Endometrium (tissue), 2 donors: Measurements from ENCODE around the gene CLDN17.

Experiments
- FAIRE-seq: peaks from 2 replicates; lab custom pipeline; 2012; peaks lifted over from hg19 to GRCh38; lab: Jason Lieb, UNC
- donor health status: control.
- donor health status: control.

CLDN17 gene

GRCh38 chr21:30166705-30167104 lies at the start of gene CLDN17:
Gene CLDN17 (minus strand): TSS chr21:30166805. CDS start chr21:30166617, 188 bp downstream.
- no peak for FAIRE-seq

GRCh38 chr21:30216041-30216723 lies 49.6 kb upstream of the CLDN17 start, which contains the start of gene CLDN8:
Gene CLDN8 (minus strand): TSS chr21:30216097. CDS start chr21:30215925, 172 bp downstream.
- FAIRE-seq, result no peak

DNA sequence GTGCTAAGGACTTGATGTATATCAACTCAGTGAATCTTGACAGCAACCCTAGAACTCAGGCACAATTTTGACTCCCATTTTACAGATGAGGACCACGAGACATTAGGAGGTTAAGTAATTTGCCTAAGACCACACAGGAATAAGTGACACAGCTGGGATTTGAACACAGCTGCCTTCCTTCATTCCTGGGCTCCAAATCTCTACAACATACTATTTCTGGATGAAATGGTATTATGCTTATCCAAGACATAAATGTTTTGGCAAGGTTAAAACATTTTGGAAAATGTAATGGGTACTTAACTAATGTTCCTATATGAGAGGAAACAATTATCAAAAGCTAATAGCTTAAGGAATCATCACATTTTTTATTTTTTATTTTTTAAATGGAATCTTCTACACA lies 44.5 kb upstream of the CLDN17 start:
- FAIRE-seq, result no peak

GRCh38 chr21:30209601-30210000 lies 43.0 kb upstream of the CLDN17 start:
- no peak for FAIRE-seq

GRCh38 chr21:30207252-30207579 lies 40.6 kb upstream of the CLDN17 start:
- no peak for FAIRE-seq

DNA sequence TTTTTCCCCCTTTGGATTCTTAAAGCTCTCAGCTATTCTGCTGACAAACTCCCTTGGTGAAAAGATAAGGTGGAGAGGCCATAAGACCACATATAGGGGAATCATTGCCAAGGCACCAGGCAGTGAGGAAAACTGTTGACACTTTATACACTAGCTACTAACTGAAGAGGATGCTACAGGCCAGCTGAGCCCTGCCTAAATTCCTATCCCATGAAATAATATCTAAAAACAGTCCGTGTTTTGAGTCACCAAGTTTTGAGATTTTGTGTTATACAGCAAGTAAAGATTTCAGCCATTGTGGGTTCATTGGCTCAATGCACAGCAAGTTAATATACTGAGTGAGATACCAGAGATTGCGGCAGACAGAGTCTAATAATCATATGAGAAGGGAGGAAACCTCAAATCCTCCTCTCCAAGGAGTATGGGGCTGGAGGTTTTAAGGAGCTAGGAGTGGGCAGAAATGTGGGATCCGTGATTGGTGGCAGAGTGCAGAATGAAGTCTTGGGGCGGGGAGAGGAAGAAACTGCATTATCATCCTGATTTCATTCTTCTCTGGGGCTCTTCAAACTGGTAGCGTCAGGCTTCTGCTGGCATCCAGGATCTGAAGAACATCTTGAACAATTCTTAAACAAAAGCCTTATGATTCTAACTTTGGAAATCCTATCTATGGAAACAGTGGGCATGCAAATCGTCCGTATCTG lies 40.1 kb upstream of the CLDN17 start:
- no peak for FAIRE-seq

GRCh38 chr21:30200000-30200399 lies 33.4 kb upstream of the CLDN17 start:
- FAIRE-seq, result peak; percentile 84

DNA sequence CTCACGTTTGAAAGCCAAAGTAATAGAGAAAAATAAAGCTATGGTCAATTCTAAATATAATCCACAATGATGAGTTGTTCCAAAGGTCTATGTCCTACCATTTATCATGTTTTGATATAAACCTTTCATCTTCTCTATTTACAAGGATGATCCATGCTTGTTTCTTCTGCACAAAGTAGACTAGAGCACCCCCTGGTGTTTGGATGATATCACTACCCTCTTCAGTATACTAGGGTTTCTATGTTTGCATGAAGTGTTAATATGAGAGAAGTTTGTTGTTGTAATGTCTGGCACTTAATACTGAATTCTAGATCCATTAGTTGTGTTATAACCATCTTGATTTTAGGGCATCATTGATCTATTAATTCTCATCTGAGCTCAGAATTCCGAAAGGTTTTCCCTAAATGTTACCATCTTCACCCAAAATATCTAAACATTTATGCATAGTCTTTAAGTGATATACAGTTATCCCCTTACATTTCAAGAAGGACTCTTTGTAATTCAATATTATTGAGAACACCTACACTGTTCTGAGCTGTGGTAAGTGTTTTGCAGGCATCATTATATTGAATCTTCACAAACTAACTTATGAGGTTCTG lies 28.2 kb upstream of the CLDN17 start:
- peak; percentile 77 for FAIRE-seq

GRCh38 chr21:30193201-30193600 lies 26.6 kb upstream of the CLDN17 start:
- FAIRE-seq, result no peak

GRCh38 chr21:30190554-30190953 lies 23.9 kb upstream of the CLDN17 start:
- no peak for FAIRE-seq

- no peak for FAIRE-seq
These were observed 23.2 kb upstream of the CLDN17 start for GRCh38 chr21:30189773-30190172.

GRCh38 chr21:30186242-30186641 lies 19.6 kb upstream of the CLDN17 start:
- no peak for FAIRE-seq

DNA sequence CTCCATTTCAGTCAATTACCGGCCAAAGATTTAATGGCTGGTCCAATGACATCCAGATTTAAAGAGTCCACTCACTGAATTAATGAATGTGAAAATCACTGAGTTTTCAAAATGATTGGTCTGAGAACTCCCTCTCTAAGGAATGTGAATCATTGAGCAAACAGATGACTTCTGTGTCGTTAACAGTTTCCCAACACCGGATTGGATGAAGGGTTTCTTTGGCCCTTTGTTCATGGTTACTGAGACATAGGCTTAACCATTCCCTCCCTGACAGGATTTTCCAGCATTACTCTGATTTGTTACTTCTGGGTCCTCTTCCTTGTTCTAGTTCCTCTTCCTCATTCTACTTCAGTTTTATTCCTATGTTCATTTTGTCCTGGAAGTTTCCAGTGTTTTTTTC lies 1.5 kb upstream of the CLDN17 start:
- no peak for FAIRE-seq

- FAIRE-seq, result no peak
These were observed 434 bp downstream of the CLDN17 start for GRCh38 chr21:30166171-30166570.

DNA sequence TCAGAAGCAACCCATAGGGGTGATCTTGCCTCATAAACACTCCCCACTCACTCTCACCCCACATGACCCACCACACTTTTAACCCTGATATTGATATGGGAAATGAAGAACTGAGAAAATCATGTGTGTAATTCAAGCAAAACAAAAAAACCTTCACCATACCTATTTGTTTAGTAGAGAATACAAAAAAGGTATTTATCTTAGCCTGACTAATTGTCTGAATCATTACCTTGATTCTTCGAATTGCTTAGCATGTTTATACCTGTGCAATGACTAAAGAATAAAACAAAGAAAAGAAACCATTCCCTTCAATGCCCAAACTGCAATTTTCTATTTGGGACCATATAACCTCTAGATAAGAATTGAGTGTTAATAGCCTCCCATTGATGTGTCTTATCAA lies 1.8 kb downstream of the CLDN17 start:
- FAIRE-seq, result no peak

- FAIRE-seq, result no peak
These were observed 12.8 kb downstream of the CLDN17 start for GRCh38 chr21:30153697-30154340.

GRCh38 chr21:30152792-30153191 lies 13.8 kb downstream of the CLDN17 start:
- no peak for FAIRE-seq

GRCh38 chr21:30148906-30149305 lies 17.7 kb downstream of the CLDN17 start:
- FAIRE-seq, result no peak

GRCh38 chr21:30146558-30147282 lies 19.9 kb downstream of the CLDN17 start:
- FAIRE-seq, result no peak

GRCh38 chr21:30138483-30138882 lies 28.1 kb downstream of the CLDN17 start:
- no peak for FAIRE-seq

DNA sequence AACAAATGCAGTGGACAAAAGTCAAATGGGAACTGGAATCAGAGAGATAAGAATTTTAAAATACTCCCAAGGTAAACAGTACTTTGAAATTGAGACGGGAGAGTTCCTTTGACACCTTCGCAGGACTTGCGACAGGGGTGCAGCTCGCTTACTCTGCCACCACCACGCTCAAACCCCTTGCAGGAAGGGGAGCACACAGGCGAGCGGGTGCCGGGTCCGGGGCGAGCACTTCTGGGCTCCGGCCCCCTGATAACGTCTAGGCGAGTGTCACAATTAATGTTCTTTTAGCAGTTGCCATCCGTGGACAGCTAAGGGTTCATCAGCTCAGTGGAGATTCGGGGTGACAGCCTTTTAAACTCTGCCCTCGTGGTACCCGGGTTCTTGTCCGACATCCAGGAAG lies 37.4 kb downstream of the CLDN17 start:
- FAIRE-seq, result no peak

DNA sequence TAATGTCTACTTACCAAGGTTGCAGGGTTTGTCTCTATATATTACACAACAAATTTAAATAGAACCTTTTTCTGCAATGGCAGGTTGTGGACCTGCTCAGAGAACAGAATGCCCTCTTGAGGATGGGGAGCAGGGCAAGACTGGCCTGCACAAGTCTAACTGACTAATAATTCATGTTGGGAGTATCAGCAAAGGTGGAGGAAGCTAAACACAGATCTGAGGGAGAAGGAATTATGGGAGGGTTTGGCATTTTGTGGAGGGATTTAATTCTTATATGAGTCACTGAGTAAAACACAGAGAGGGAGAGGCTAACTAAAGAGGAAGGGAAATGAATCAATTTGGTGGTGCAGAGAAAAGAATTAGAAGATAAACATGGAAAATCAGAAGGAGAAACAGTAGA lies 40.0 kb downstream of the CLDN17 start:
- no peak for FAIRE-seq
